Activated CD4-positive, alpha-beta T cell treated with anti-CD3 and anti-CD28 coated beads, Interleukin-2, Interleukin-4, amounts not matched to agents 100 ng/mL and 50 ng/mL, durations not matched to agents 16 hours and 8 hours (primary cell): ENCODE measurements around the gene CDC14A.
"Not testable (repeated sequence)": the region's sequence is repeated elsewhere in the genome, so short reads cannot be mapped to it uniquely, and the experiment has no call there.

Experiments used
- DNase-seq: peaks from one replicate; pipeline ENCODE4 v3.0.0-alpha.2; 2020; ENCODE audit warnings: low spot score

CDC14A gene

GRCh38 chr1:100352267-100353070, at the start of gene CDC14A:
Gene CDC14A, plus strand, starts transcription at chr1:100352506. Its CDS starts 449 bp downstream, at chr1:100352955.
- peak; percentile 89 for DNase-seq

- DNase-seq, result no peak
Observed at GRCh38 chr1:100302739-100303138, 49.6 kb upstream of the CDC14A start.

GRCh38 chr1:100304227-100304626, 48.1 kb upstream of the CDC14A start:
- no peak for DNase-seq

- no peak for DNase-seq
Observed at GRCh38 chr1:100304921-100305320, 47.4 kb upstream of the CDC14A start.

- no peak for DNase-seq
Observed at GRCh38 chr1:100305954-100306353, 46.4 kb upstream of the CDC14A start.

GRCh38 chr1:100306735-100307313, 45.5 kb upstream of the CDC14A start:
- peak; percentile 38 for DNase-seq

GRCh38 chr1:100308777-100309176, 43.5 kb upstream of the CDC14A start:
- peak; percentile 71 for DNase-seq

- no peak for DNase-seq
Observed at GRCh38 chr1:100309863-100310262, 42.4 kb upstream of the CDC14A start.

- no peak for DNase-seq
Observed at GRCh38 chr1:100313382-100313781, 38.9 kb upstream of the CDC14A start.

GRCh38 chr1:100316622-100317021, 35.7 kb upstream of the CDC14A start:
- DNase-seq, result no peak

GRCh38 chr1:100320311-100321099, 31.8 kb upstream of the CDC14A start:
- DNase-seq, result no peak

GRCh38 chr1:100321100-100321493, 31.2 kb upstream of the CDC14A start:
- no peak for DNase-seq

- DNase-seq, result no peak
Observed at GRCh38 chr1:100321506-100321905, 30.8 kb upstream of the CDC14A start.

GRCh38 chr1:100322436-100323211, 29.7 kb upstream of the CDC14A start:
- no peak for DNase-seq

- no peak for DNase-seq
Observed at GRCh38 chr1:100323419-100324106, 28.7 kb upstream of the CDC14A start.

GRCh38 chr1:100325415-100326324, 26.6 kb upstream of the CDC14A start:
- no peak for DNase-seq

GRCh38 chr1:100326325-100326670, 26.0 kb upstream of the CDC14A start:
- not testable (repeated sequence) for DNase-seq

- DNase-seq, result no peak
Observed at GRCh38 chr1:100328133-100328532, 24.2 kb upstream of the CDC14A start.

GRCh38 chr1:100331146-100331545, 21.2 kb upstream of the CDC14A start:
- not testable (repeated sequence) for DNase-seq

- no peak for DNase-seq
Observed at GRCh38 chr1:100332331-100332730, 20.0 kb upstream of the CDC14A start.
